Measurements from ENCODE around the gene TCN1.

Gene TCN1

DNA sequence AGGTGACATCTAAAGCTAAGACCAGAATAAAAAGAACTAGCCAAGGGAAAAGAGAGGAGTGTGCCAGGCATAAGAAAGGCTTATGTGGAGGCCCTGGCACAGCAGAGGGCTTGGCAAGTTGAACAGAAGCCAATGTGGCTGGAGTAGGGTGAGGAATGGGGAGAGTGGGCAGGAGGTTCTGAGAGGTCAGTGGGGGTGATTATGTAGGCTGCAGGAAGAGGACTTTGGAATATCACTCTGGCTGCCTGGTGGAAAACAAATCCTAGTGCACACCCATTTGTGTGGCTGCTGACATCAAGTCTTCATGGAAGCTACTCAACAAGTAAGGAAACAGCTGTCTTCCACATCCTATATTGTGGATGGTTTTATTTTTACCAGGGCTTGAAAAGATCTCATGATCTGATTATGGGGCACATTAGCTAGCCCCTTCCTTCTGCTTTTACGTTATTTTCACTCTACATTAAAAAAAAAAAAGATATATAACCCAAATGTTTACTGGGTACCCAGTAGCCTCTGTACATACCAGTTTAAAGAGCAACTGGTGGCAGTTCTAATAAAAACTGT, 59.2 kb downstream of the TCN1 start:
- DNase-seq: no peak

DNA sequence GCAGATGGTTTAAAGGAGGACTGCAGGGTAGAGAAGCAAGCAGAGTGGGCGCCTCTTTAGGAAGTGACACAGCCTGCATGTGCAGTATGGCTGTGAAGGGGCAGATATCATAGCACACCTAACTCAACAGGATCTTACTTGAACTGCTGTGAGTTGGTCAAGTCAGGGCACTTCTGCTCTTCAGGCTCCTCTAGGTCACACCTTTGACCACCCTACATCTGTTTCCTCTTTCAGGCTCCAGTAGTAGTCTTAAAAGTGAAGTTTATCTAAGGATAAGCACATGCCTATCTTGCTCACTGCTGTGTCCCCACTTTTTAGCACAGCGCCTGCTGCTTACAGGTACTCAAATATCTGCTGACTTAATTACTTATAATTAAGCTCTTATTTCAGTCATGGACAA, 62.2 kb downstream of the TCN1 start:
- DNase-seq: no peak
